Naive thymus-derived CD4-positive, alpha-beta T cell (primary cell): Measurements from ENCODE around the gene SIRT7. TPM values are rescaled to one million over a fixed set of nuclear protein-coding genes. Genes with fewer than 3 reads are reported as not detected.

Experiments used
- ATAC-seq: fragments of 150-1000 bp; cut with Tn5 transposase; 2 replicates; pipeline ENCODE4 v1.10.0; 2021; ENCODE audit warnings: mild to moderate bottlenecking, moderate library complexity
- CTCF ChIA-PET: fragments of 350-600 bp; sonication (Branson Sonifier 250); formaldehyde crosslinking; loops from one replicate; lab custom pipeline; 2021; ENCODE audit warnings: antibody characterized with exemption; lab: Charles Lee
- POLR2A ChIA-PET: fragments of 350-600 bp; sonication (Branson Sonifier 250); formaldehyde crosslinking; loops from one replicate; lab custom pipeline; 2021; ENCODE audit warnings: antibody characterized with exemption, inconsistent platforms; lab: Charles Lee
- DNase-seq, 9 donors: peaks; one replicate each; pipeline versions ENCODE4 v3.0.0 to v3.0.0-alpha.2; 2020 to 2022; ENCODE audit warnings: mixed read lengths in 1 of 9
- H3K27ac ChIP-seq: one replicate; pipeline ENCODE4 v1.7.0; 2013; ENCODE audit warnings: mild to moderate bottlenecking, low read depth, low read length, moderate library complexity
- H3K27me3 ChIP-seq, 2 donors: one replicate each; pipeline ENCODE4 v1.7.0; 2013; ENCODE audit warnings: low read length in 2 of 2, mild to moderate bottlenecking in 2 of 2, moderate library complexity in 2 of 2; ENCODE audit not compliant: control insufficient read depth in 2 of 2, insufficient read depth in 2 of 2
- H3K36me3 ChIP-seq, 3 experiments: 1 replicate in 2 of 3; 2 replicates in 1 of 3; pipeline ENCODE4 v1.7.0; 2013; ENCODE audit warnings: low read length in 3 of 3, mild to moderate bottlenecking in 3 of 3, moderate library complexity in 1 of 3; ENCODE audit not compliant: insufficient read depth in 3 of 3, control insufficient read depth in 2 of 3
- H3K4me1 ChIP-seq, 2 donors: one replicate each; pipeline ENCODE4 v1.7.0; 2013; ENCODE audit warnings: low read length in 2 of 2, mild to moderate bottlenecking in 2 of 2, moderate library complexity in 1 of 2; ENCODE audit not compliant: control insufficient read depth in 2 of 2, insufficient read depth in 2 of 2
- H3K4me3 ChIP-seq: 2 replicates; pipeline ENCODE4 v1.7.0; 2013; ENCODE audit warnings: mild to moderate bottlenecking, low read length
- H3K9me3 ChIP-seq, 3 experiments: 1 replicate in 2 of 3; 2 replicates in 1 of 3; pipeline ENCODE4 v1.7.0; 2013; ENCODE audit warnings: low read length in 3 of 3; ENCODE audit not compliant: control insufficient read depth in 2 of 3
- H3K27ac Mint-ChIP-seq, 9 donors: one replicate each; pipeline ENCODE4 v1.8.0; 2020 to 2022; ENCODE audit warnings: mixed read lengths in 9 of 9, mild to moderate bottlenecking in 8 of 9, moderate library complexity in 5 of 9, inconsistent platforms in 2 of 9
- H3K27me3 Mint-ChIP-seq, 5 donors: one replicate each; pipeline ENCODE4 v1.8.0; 2021 to 2022; ENCODE audit warnings: mixed read lengths in 5 of 5, mild to moderate bottlenecking in 1 of 5
- H3K36me3 Mint-ChIP-seq, 5 donors: one replicate each; pipeline ENCODE4 v1.8.0; 2020 to 2022; ENCODE audit warnings: mixed read lengths in 5 of 5, mild to moderate bottlenecking in 3 of 5, inconsistent platforms in 1 of 5
- H3K4me1 Mint-ChIP-seq, 7 donors: one replicate each; pipeline ENCODE4 v1.8.0; 2020 to 2022; ENCODE audit warnings: mixed read lengths in 7 of 7, mild to moderate bottlenecking in 3 of 7, inconsistent platforms in 1 of 7
- H3K4me3 Mint-ChIP-seq, 10 donors: one replicate each; pipeline ENCODE4 v1.8.0; 2020 to 2022; ENCODE audit warnings: mild to moderate bottlenecking in 10 of 10, mixed read lengths in 10 of 10, moderate library complexity in 6 of 10, inconsistent platforms in 2 of 10
- H3K9me3 Mint-ChIP-seq, 11 donors: one replicate each; pipeline ENCODE4 v1.8.0; 2020 to 2022; ENCODE audit warnings: mixed read lengths in 11 of 11, mild to moderate bottlenecking in 4 of 11, inconsistent platforms in 1 of 11, moderate library complexity in 1 of 11
- intact Hi-C, 2 donors: fragments of 100-400 bp; cut with micrococcal nuclease; formaldehyde crosslinking; loops; one replicate each; pipeline ENCODE4 v1.15.1; 2023
- polyA plus RNA-seq, 2 donors: library from polyadenylated mRNA; unstranded; fragments of 300-500 nt; fragmentation: Illumina TruSeq; gene quantifications; one replicate each; pipeline ENCODE4 v1.2.3, GENCODE V29; 2021
- total RNA-seq, 6 experiments: library from RNA in 5 of 6; stranded (reverse) in 5 of 6; gene quantifications; 1 replicate in 5 of 6; 2 replicates in 1 of 6; pipeline ENCODE4 v1.2.3 and lab custom pipeline; 2021 to 2026

Gene SIRT7
- total and polyA plus RNA-seq, 7 experiments from 2014 or later = 21.6 to 81.4 (median 56.8) TPM

- peaks cover 9 to 22% (median 17%) of the 10 kb centered on the region in 7 donors for H3K4me1 Mint-ChIP-seq
- POLR2A ChIA-PET = interaction anchor here (0.8 to 1.5 kb wide), 4 partner anchors 19 to 528 kb away, joined by 3 to 4 read pairs (median 4); no protein-coding TSS in a partner anchor
- H3K27ac ChIP-seq = no peak overlapping the region
- intact Hi-C loops = loop anchor here (5.0 kb wide), 4 partner anchors 37 to 1667 kb away; partner anchors contain the start of genes ARHGDIA (in 2 of the 2), ALYREF (in 1 of the 2), ANAPC11 (in 1 of the 2) and RNF213 (in 1 of the 2)
- no peaks in the 10 kb centered on the region for H3K36me3 ChIP-seq
- DNase-seq (no peak), ATAC-seq (no peak)
- peaks cover 10 to 29% of the 10 kb centered on the region in 2 donors for H3K4me1 ChIP-seq
- peaks cover 0 to 18% (median 0%) of the 10 kb centered on the region in 5 donors for H3K27me3 Mint-ChIP-seq
- no peak overlapping the region for H3K27ac Mint-ChIP-seq
- CTCF ChIA-PET = interaction anchor here (1.0 kb wide), 1 partner anchor 8 kb away, joined by 4 read pairs; no protein-coding TSS in a partner anchor
- H3K9me3 ChIP-seq = no peaks in the 10 kb centered on the region
- peaks cover 0 to 13% of the 10 kb centered on the region in 2 donors for H3K27me3 ChIP-seq
- H3K4me3 Mint-ChIP-seq = peak overlapping the region in 7 of 10 donors; percentile 36 to 76 (median 54)
- H3K4me3 ChIP-seq = no peak overlapping the region
- no peaks in the 10 kb centered on the region for H3K36me3 Mint-ChIP-seq
- no peaks in the 10 kb centered on the region for H3K9me3 Mint-ChIP-seq
Observed at GRCh38 chr17:81929253-81930141, 11.5 kb upstream of the SIRT7 start.

GRCh38 chr17:81928544-81929252 lies 10.7 kb upstream of the SIRT7 start:
- H3K4me3 ChIP-seq = peak overlapping the region; percentile 52
- Mint-ChIP-seq H3K36me3 (no peaks in the 10 kb centered on the region), H3K27ac (peak overlapping the region in 2 of 9 donors; percentile 15 to 23), H3K4me1 (peaks cover 9 to 29% (median 20%) of the 10 kb centered on the region in 7 donors), H3K4me3 (peak overlapping the region in 9 of 10 donors; percentile 36 to 76 (median 61)), H3K27me3 (peaks cover 0 to 18% (median 0%) of the 10 kb centered on the region in 5 donors), H3K9me3 (no peaks in the 10 kb centered on the region)
- H3K27me3 ChIP-seq = peaks cover 0 to 13% of the 10 kb centered on the region in 2 donors
- DNase-seq (no peak), ATAC-seq (no peak)
- CTCF ChIA-PET = interaction anchor here (0.6 to 1.0 kb wide), 2 partner anchors 9 to 41 kb away, joined by 3 to 4 read pairs; no protein-coding TSS in a partner anchor
- POLR2A ChIA-PET = interaction anchor here (0.8 to 3.3 kb wide), 6 partner anchors 15 to 70 kb away, joined by 3 to 23 read pairs (median 4); no protein-coding TSS in a partner anchor
- intact Hi-C loops = loop anchor here (5.0 kb wide), 4 partner anchors 36 to 1666 kb away; partner anchors contain the start of genes ARHGDIA (in 2 of the 2), ALYREF (in 1 of the 2), ANAPC11 (in 1 of the 2) and RNF213 (in 1 of the 2)
- H3K36me3 ChIP-seq = no peaks in the 10 kb centered on the region
- H3K4me1 ChIP-seq = peaks cover 10 to 31% of the 10 kb centered on the region in 2 donors
- no peaks in the 10 kb centered on the region for H3K9me3 ChIP-seq
- H3K27ac ChIP-seq = no peak overlapping the region

GRCh38 chr17:81927653-81928543 lies 9.9 kb upstream of the SIRT7 start, which contains the start of gene MAFG:
MAFG (minus strand) TSS chr17:81927735; CDS start chr17:81923185, 4,550 bp downstream.
- Mint-ChIP-seq H3K36me3 (no peaks in the 10 kb centered on the region), H3K4me1 (peaks cover 9 to 29% (median 20%) of the 10 kb centered on the region in 7 donors), H3K9me3 (no peaks in the 10 kb centered on the region), H3K27me3 (peaks cover 0 to 18% (median 0%) of the 10 kb centered on the region in 5 donors), H3K4me3 (peak within 1 kb of the TSS; percentile 77 to 91 (median 84)), H3K27ac (peak within 1 kb of the TSS; percentile 69 to 95 (median 88))
- ChIA-PET CTCF (interaction anchor here (0.6 to 1.0 kb wide), 2 partner anchors 10 to 42 kb away, joined by 3 to 4 read pairs; no protein-coding TSS in a partner anchor), POLR2A (interaction anchor here (0.5 to 3.3 kb wide), 10 partner anchors 11 to 121 kb away, joined by 3 to 23 read pairs (median 4); no protein-coding TSS in a partner anchor)
- Histone ChIP-seq H3K4me3 (peak within 1 kb of the TSS; percentile 58), H3K36me3 (no peaks in the 10 kb centered on the region), H3K27me3 (peaks cover 0 to 13% of the 10 kb centered on the region in 2 donors), H3K27ac (peak within 1 kb of the TSS; percentile 71), H3K4me1 (peaks cover 10 to 31% of the 10 kb centered on the region in 2 donors), H3K9me3 (no peaks in the 10 kb centered on the region)
- ATAC-seq = peak; percentile 72
- peak; percentile 81 to 93 (median 88) for DNase-seq
- intact Hi-C loops = loop anchor here (1.0 to 5.0 kb wide), 8 partner anchors 9 to 1666 kb away; partner anchors contain the start of genes ARHGDIA (in 2 of the 2), PCYT2 (in 2 of the 2), PYCR1 (in 2 of the 2) and ALYREF (in 1 of the 2)

- ATAC-seq (peak; percentile 39), DNase-seq (peak in 1 of 9 donors; percentile 55)
- H3K9me3 ChIP-seq = no peaks in the 10 kb centered on the region
- peaks cover 10 to 31% of the 10 kb centered on the region in 2 donors for H3K4me1 ChIP-seq
- intact Hi-C loops = loop anchor here (1.0 to 5.0 kb wide), 8 partner anchors 9 to 1665 kb away; partner anchors contain the start of genes ARHGDIA (in 2 of the 2), PCYT2 (in 2 of the 2), PYCR1 (in 2 of the 2) and ALYREF (in 1 of the 2)
- ChIA-PET CTCF (no interaction called here), POLR2A (interaction anchor here (0.5 to 3.3 kb wide), 9 partner anchors 10 to 97 kb away, joined by 3 to 23 read pairs (median 5); partner anchors contain the start of genes CENPX and LRRC45)
- peaks cover 9 to 31% (median 21%) of the 10 kb centered on the region in 7 donors for H3K4me1 Mint-ChIP-seq
- peaks cover 0 to 1% (median 0%) of the 10 kb centered on the region in 3 experiments for H3K36me3 ChIP-seq
- peak overlapping the region; percentile 71 for H3K27ac ChIP-seq
- peak overlapping the region; percentile 58 for H3K4me3 ChIP-seq
- peak overlapping the region in 1 of 9 donors; percentile 86 for H3K27ac Mint-ChIP-seq
- H3K27me3 ChIP-seq = peaks cover 0 to 13% of the 10 kb centered on the region in 2 donors
- peak overlapping the region in 9 of 10 donors; percentile 58 to 86 (median 76) for H3K4me3 Mint-ChIP-seq
- H3K27me3 Mint-ChIP-seq = peaks cover 0 to 18% (median 0%) of the 10 kb centered on the region in 5 donors
- no peaks in the 10 kb centered on the region for H3K9me3 Mint-ChIP-seq
- no peaks in the 10 kb centered on the region for H3K36me3 Mint-ChIP-seq
Observed at GRCh38 chr17:81927152-81927652, 9.2 kb upstream of the SIRT7 start.
